Measurements from ENCODE around the gene TUBB2B.

- no peak for TF ChIP-seq CTCF (IDR thresholded peaks at IDR 0.05; ENCODE audit: low read depth, low read length, missing input control)
- TF ChIP-seq RAD21 (IDR thresholded peaks at IDR 0.05), result no peak
- TF ChIP-seq YY1 (IDR thresholded peaks at IDR 0.05), result no peak
- no peak for TF ChIP-seq FOXA1 (IDR thresholded peaks at IDR 0.05)
- TF ChIP-seq JUND (IDR thresholded peaks at IDR 0.05), result no peak
- TF ChIP-seq GABPA (IDR thresholded peaks at IDR 0.05 in 1 of 2, conservative IDR thresholded peaks at IDR 0.05 in 1 of 2), result no peak
- TF ChIP-seq, protein P1, sequence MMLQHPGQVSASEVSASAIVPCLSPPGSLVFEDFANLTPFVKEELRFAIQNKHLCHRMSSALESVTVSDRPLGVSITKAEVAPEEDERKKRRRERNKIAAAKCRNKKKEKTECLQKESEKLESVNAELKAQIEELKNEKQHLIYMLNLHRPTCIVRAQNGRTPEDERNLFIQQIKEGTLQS (IDR thresholded peaks at IDR 0.05), result no peak
- TF ChIP-seq EGR1 (IDR thresholded peaks at IDR 0.05; ENCODE audit: low read depth in 2 of 2), result no peak
- no peak for TF ChIP-seq MAX (IDR thresholded peaks at IDR 0.05)
Measured at GRCh38 chr6:3194535-3195419, 32.7 kb downstream of the TUBB2B start.
